ENCODE results near the gene STRAP. TPM values are rescaled to one million over a fixed set of nuclear protein-coding genes. Genes with fewer than 3 reads are reported as not detected.

The STRAP gene
- total and polyA plus RNA-seq, 2 donors from 2014 or later: 85.9 to 99.1 TPM

DNA sequence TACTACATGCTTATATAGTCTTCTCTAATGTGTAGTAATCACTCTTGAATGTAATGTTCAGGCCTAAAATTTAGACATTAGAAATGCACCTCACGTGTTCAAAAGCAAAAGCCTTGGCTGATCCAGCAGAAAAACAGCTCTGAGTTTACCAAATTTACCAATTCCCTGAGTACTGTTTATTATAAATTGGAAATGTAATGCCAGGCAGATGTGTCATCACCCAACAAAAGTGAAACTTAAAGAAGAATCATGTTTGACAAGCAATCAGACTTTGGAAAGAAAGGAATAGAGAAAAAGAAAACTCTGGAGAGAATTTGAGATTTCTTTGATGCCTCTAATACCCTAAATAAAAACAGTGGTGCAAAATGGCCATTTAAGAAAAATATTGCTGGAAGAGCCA is 26.5 kb upstream of the STRAP start:
- Histone ChIP-seq H3K9ac (ENCODE audit: low read length in 3 of 3) (no peak overlapping the region), H3K36me3 (ENCODE audit: control insufficient read depth in 2 of 3, insufficient read depth in 3 of 3, low read length in 3 of 3) (no peaks in the 10 kb centered on the region), H3K4me3 (ENCODE audit: low read length in 3 of 3) (no peak overlapping the region), H3K27ac (ENCODE audit: low read depth in 2 of 2, low read length in 2 of 2) (no peak overlapping the region), H3K9me3 (ENCODE audit: control insufficient read depth in 2 of 3, insufficient read depth in 1 of 3, low read length in 3 of 3) (no peaks in the 10 kb centered on the region), H3K4me1 (ENCODE audit: control insufficient read depth in 2 of 3, insufficient read depth in 2 of 3, low read depth in 1 of 3, low read length in 3 of 3) (no peaks in the 10 kb centered on the region), H3K27me3 (ENCODE audit: control insufficient read depth, insufficient read depth, low read length) (no peaks in the 10 kb centered on the region)
- no peak for FAIRE-seq
- no peak for DNase-seq
- no peak for TF ChIP-seq CTCF (IDR thresholded peaks at IDR 0.05; ENCODE audit: borderline replicate concordance, extremely low read depth, insufficient read depth)
- intact Hi-C loops (cut with DNase I): loop anchor here (10.0 kb wide), 1 partner anchor 581 kb away; no protein-coding TSS in a partner anchor

GRCh38 chr12:15856097-15856982 is 25.8 kb upstream of the STRAP start:
- H3K27ac ChIP-seq (ENCODE audit: low read depth in 2 of 2, low read length in 2 of 2): no peak overlapping the region
- DNase-seq: peak in 3 of 5 donors; percentile 46 to 83 (median 75)
- intact Hi-C loops (cut with DNase I): loop anchor here (10.0 kb wide), 1 partner anchor 582 kb away; no protein-coding TSS in a partner anchor

DNA sequence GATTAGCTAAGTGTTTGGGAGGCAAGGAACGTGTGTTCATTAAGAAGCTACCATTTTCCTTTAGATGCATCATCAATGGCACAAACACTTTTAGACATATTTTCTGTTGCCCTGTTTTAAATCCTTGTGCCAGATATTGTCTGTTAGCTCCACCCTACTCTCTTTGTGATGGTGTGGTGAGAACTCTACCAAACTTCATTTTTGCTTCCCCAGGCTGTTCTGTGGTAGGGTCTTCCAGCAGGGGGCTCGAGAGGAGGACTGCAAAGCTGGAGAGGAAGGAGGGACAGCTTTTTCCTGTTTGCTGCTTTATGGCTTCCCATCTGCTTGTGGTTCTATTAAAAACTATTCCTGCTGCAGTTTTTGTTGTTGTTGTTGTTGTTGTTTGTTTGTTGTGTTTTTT is 23.8 kb upstream of the STRAP start:
- Histone ChIP-seq H3K9me3 (ENCODE audit: control insufficient read depth in 2 of 3, insufficient read depth in 1 of 3, low read length in 3 of 3) (no peaks in the 10 kb centered on the region), H3K4me1 (ENCODE audit: control insufficient read depth in 2 of 3, insufficient read depth in 2 of 3, low read depth in 1 of 3, low read length in 3 of 3) (no peaks in the 10 kb centered on the region), H3K27ac (ENCODE audit: low read depth in 2 of 2, low read length in 2 of 2) (no peak overlapping the region), H3K4me3 (ENCODE audit: low read length in 3 of 3) (no peak overlapping the region), H3K27me3 (ENCODE audit: control insufficient read depth, insufficient read depth, low read length) (no peaks in the 10 kb centered on the region), H3K36me3 (ENCODE audit: control insufficient read depth in 2 of 3, insufficient read depth in 3 of 3, low read length in 3 of 3) (no peaks in the 10 kb centered on the region), H3K9ac (ENCODE audit: low read length in 3 of 3) (no peak overlapping the region)
- intact Hi-C loops (cut with DNase I): loop anchor here (10.0 kb wide), 1 partner anchor 584 kb away; no protein-coding TSS in a partner anchor
- no peak for TF ChIP-seq CTCF (IDR thresholded peaks at IDR 0.05; ENCODE audit: borderline replicate concordance, extremely low read depth, insufficient read depth)
- no peak for FAIRE-seq
- peak in 1 of 5 donors; percentile 21 for DNase-seq

More at GRCh38 chr12:15856097-15856982, 25.8 kb upstream of the STRAP start:
- peak; percentile 98 for FAIRE-seq
- H3K9ac ChIP-seq (ENCODE audit: low read length in 3 of 3): no peak overlapping the region
- H3K36me3 ChIP-seq (ENCODE audit: control insufficient read depth in 2 of 3, insufficient read depth in 3 of 3, low read length in 3 of 3): no peaks in the 10 kb centered on the region
- no peaks in the 10 kb centered on the region for H3K4me1 ChIP-seq (ENCODE audit: control insufficient read depth in 2 of 3, insufficient read depth in 2 of 3, low read depth in 1 of 3, low read length in 3 of 3)
- H3K4me3 ChIP-seq (ENCODE audit: low read length in 3 of 3): no peak overlapping the region
- H3K9me3 ChIP-seq (ENCODE audit: control insufficient read depth in 2 of 3, insufficient read depth in 1 of 3, low read length in 3 of 3): no peaks in the 10 kb centered on the region
- peak; percentile 70 for TF ChIP-seq CTCF (IDR thresholded peaks at IDR 0.05; ENCODE audit: borderline replicate concordance, extremely low read depth, insufficient read depth)
- no peaks in the 10 kb centered on the region for H3K27me3 ChIP-seq (ENCODE audit: control insufficient read depth, insufficient read depth, low read length)

All from kidney (tissue), 14 donors.